Kidney tubule cell (primary cell): ENCODE results near the gene SH2D4B.

Source experiments
- DNase-seq: peaks from one replicate; pipeline ENCODE4 v3.0.0-alpha.2; 2018; ENCODE audit warnings: low spot score

The SH2D4B gene

DNA sequence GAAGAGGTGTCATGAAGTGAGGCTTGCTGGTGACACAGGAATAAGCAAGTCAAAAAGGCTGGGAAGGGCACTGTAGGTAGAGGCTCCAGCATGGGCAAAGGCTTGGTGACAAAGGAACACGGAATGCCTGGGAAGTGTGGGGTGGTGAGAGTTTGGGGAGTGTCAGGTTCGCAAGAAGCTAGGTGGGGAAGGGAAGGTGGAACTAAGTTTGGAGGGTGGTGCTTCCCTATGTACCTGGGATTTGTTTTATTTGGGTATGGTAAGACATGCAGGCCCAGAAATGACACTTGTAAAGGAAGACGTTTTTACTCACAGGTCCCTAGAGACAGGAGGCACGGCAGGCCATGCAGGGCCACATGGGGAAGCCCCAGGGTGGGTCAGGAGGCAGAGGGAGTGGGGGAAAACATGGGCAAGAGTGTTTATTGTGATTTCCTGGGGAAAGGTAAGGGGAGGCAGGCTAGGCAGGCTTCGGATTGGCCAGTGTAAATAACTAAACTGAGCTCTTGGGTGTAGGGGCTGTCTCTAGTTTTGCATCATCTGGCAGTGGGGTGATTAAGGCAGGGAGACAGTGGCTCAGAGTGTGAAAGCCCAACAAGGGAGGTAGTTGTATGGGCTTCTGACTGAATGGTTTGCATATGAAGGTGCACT is 52.1 kb downstream of the SH2D4B start:
- DNase-seq: no peak

DNA sequence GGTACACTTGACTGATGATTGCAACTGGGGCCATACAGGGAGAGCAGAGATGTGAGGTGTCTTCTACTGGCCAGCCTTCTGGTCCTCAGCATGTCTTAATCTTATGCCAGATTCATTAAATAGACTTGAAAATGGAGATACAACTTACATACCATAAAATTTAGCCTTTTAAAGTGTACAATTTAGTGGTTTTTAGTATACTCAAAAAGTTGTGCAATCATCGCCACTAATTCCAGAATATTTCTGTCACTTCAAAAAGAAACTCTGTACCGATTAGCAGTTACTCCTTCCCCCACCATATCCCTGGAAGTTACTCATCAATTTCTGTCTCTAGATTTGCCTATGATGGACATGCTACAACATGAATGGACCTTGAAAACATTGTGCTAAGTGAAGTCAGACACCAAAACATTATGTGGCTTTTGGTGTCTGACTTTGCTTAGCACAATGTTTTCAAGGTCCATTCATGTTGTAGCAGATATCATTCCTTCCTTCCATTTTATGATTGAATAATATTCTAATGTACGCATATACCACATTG is 53.0 kb downstream of the SH2D4B start:
- DNase-seq: no peak

DNA sequence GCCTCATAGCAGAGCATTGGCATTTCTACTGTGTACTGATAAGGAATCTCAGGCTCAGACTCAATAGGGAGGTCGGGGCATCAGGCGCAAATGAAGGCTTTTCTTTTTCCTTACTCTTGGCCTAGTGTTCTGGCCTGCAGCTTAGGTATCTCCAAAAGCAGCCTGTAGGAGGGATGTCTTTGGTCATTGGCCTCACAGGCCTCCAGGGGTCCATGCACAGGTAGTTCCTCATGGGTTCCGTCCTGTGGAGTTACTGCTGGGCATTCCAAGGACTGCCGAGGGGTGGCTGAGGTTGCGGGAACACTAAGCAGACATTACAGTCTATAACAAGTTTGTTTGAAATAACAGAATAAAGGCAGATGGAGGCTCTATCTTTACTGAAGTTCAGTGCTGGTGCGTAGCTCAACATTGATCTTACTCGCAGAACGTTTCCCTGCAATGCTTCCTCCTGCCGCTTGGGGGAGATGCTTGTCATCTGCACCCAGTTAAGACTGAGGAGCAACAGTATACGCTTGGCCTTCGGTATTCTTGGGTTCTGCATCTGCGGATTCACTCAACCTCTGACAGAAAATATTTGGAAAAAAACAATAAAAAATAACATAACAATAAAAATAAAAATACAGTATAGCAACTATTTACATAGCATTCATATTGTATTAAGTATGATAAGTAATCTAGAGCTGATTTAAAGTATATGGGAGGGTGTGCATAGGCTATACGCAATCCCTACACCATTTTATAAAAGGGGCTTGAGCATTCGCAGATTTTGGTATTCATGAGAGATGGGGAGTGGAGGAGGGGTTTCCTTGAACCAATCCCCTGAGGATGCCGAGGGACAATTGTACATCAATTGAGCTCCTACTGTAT is 58.9 kb downstream of the SH2D4B start:
- peak; percentile 47 for DNase-seq

DNA sequence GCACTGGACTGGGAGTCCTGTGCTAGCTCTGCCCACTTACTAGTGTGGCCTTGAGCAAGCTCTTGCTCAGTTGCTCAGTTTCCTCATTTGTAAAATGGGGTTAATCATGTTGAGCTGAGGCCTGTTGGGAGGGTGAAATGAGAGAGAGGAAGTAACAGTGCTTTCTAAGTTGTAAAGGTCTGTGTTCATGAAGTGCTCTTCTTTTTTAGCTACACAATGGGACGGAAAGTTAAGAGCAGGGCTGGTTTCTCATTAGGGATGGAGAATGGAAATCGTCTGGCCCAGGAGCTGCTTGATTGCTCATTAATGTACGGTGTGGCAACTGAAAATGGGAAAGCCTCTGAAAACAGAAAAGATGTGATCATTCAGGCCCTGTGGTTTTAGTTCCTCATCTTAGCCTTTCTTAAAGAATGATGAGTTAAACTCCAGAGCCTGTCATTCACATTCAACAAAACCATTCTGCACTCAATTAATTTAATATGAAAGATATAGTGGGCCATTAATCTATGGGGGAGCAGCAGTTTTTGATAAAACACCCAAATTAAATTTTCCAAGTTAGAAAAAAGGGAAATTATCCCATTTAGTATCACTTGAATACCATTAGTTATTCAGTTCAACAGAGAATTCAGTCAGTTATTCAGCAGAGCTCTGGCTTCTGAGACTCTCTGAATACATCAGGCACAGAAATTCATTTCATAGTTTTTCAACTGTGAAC is 60.5 kb downstream of the SH2D4B start:
- no peak for DNase-seq

DNA sequence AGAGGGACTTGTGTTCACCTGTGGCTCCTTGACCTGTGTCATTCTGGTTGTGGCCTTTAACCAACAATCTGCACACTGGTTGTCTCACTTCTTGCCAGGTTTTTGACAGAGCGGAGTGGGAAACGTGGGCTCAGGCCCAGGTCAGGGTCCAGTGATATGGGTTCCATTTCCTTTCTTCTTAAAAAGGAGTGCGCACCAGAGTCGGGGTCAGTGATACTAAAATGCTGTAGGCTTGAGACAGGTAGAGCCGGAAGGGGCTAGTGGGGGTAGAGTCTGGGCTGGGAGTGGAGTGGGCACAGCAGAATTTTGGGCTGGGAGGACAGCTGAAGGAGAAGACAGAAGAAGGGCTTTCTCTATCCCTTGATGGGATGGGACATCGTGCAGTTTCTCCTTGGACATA is 61.2 kb downstream of the SH2D4B start:
- no peak for DNase-seq

DNA sequence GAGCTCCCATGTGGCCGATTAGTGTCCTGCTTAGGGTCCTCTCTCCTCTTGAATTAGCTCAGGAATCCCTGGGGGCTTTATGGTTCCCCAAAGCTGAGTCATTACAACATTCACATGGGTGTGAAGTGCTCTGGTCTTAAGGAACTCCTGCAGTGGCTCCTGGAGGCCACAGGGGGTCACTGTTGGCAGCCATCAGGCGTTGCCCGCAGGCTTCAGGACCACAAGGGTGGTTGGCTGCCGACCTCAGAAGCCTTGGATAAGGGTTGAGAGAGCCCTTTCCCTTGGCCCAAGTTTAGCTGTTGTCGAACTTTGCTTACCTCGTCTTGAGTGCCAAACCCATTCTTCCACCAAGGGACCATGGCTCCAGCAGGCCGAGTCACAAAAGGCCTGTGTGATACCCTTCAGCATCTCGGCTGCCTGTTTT is 61.7 kb downstream of the SH2D4B start:
- peak; percentile 50 for DNase-seq

DNA sequence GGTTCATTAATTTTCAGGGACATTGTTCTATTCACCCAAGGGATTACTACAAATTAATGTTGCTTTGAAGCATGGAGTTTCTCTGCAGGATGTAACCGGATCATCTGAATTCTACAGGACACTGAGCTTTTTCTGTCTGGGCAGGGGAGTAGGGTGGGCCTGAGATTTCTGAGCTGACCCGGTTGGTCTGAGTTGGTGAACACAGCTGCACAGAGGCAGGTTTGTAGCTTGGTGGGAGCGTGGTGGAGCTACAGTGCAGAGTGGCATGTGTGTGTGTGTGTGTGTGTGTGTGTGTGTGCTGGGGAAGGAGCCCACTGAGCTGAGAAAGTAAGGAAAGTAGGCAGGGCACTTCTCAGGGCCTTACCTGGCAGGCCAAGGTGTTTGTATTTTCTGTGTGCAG is 62.6 kb downstream of the SH2D4B start:
- DNase-seq: no peak

DNA sequence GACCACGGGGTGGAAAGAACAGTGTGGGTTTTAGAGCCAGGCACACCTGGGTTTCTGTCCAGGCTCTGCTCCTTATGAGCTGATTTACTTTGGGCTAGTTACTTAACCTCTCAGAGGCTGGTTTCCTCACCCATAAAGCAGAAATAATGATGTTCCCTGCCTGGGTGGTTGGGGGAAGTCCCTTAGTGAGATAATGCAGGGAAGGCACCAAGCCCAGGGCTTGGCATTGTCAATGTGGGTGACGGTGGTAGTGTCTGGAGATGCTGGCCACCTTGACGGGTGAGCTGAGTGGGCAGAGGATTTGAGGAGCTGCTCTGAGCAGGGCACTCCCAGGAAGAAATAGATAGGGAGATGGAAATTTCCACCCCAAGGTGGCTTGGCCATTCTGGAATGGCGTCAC is 65.2 kb downstream of the SH2D4B start:
- DNase-seq: no peak

DNA sequence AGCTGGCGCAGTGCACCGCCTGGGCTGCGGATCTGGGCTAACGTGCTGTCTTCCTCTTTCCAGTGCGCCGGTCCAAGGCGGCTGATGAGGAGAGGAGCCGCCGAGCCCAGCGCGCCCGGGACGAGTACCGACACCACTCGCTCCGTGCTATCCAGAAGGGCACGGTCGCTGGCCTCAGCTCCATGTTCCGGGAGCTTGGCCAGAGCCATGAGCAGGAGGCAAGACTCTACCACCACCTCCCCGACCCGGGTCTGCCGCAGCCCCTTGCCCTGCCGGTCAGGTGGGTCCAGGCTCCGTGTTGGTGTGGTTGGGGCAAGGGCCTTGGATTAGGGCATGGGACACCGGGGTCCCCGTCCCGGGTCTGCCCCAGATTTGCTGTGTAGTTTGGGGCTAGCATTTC is 65.8 kb downstream of the SH2D4B start:
- no peak for DNase-seq

DNA sequence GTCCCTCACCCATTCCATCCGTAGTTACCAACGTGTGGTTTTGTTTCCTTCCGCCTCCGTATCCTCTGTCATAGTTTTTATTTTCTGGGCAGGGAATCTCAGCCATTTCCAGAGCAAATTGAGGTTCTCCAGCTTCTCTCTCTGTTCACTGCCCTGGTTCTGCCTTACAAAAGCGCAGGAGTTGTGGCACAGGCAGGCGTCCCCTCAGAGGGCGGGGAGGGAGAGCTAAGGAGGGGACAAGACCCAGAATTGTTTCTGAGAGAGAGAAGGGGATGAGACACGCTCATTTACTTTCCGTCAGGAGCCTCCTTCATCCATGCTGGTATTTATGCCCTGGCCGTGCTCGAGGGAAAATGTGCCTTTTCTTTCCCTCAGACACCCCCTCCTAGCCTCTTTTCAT is 71.0 kb downstream of the SH2D4B start:
- DNase-seq: no peak

DNA sequence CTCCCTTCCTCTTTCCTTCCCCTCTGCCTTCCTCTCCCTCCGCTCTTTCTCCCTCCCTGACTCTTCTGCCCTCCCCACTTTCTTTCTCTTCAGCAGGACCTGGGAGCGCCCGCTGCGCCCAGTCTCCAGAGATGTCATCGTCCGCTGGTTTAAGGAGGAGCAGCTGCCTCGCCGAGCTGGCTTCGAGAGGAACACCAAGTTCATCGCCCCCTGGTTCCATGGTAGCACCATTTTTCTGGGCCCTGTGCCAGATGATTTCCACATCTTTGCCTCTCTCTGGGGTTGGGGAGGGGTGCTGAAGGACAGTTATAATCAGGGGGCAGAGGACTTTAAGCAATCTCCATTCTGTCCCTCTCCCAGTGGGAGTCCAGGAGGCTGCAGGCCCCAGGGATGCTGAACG is 71.6 kb downstream of the SH2D4B start:
- no peak for DNase-seq

DNA sequence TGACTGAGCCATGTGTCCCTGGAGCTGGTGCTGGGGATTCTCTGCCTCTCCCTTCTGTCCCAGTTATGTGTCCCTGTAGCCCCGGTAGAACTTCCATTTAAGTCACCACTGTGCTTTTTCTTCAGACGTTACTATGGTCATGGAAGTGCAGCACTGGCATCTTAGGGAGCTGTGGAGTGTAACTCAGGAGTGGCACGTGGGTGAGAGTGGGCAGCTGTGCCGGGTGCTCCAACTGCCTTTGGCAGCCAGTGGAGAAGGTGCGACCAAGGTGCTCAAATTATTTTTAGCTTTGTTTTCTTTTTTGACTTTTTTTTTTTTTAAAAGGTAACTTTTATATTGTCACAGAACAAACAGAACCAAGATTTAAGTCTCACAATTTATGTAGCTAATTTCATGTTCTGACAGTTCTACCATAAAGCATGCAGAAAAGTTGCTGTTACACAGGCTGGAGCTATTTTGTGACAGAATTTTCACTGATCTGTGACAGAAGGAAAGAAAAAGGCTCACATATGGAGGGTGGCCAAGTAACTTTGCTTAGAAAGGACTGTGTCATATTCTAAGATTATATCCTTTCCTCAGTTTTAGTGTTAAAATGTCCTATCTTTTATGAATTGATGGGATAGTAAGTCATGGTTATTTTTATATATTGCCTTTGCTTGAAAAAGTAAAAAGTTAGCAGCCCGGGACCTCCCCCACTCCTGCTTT is 73.9 kb downstream of the SH2D4B start:
- DNase-seq: no peak

DNA sequence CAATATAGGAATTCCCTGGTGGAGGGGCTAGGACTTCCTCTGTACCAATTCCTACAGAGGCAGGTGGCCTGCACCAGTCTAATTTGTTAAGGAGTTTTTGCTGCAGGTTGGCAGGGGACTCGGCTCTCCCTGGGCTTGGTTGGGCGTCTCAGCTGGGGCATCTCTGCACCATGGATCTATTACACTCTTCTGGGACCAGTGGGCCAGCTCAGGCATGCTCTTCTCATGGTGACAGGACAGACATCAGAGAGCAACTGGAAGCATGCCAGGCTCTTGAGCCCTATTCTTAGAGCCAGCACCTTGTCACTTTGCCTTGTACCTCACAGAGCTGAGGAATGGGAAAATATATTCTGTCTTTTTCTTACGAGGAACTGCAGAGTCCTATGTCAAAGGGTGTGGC is 74.6 kb downstream of the SH2D4B start:
- no peak for DNase-seq

DNA sequence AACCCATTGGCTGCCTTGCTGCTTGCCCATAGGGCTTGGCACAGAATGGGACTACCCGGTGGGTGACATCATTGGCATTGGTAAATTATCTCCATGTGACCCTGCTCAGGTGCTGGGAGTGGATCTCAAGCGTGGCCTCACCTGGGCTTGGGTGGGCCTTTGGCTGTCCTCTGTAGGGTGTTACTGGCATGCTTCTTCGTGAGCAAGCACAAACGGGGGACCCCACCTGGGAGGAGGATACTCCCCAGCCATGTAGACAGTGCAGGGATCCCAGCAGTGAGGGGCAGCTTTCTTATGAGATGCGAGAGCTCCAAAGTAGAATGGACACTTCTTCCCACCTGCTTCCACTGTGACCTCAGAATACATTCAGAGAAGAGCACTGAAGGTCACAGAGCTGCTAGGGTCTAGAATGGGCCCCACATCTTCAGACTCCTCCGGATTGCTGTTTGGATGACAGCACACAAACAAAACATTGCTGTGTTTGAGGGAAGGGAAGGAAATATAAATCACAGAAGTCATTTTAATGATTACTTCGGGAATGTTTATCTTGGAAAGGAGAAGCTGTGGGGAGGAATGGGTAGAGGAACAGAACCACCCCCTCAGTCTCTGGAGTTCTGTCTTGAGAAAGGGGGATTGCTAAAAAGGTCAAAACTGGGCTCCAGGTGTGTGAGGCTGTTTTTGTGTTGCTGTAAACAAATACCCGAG is 75.9 kb downstream of the SH2D4B start:
- DNase-seq: peak; percentile 4

DNA sequence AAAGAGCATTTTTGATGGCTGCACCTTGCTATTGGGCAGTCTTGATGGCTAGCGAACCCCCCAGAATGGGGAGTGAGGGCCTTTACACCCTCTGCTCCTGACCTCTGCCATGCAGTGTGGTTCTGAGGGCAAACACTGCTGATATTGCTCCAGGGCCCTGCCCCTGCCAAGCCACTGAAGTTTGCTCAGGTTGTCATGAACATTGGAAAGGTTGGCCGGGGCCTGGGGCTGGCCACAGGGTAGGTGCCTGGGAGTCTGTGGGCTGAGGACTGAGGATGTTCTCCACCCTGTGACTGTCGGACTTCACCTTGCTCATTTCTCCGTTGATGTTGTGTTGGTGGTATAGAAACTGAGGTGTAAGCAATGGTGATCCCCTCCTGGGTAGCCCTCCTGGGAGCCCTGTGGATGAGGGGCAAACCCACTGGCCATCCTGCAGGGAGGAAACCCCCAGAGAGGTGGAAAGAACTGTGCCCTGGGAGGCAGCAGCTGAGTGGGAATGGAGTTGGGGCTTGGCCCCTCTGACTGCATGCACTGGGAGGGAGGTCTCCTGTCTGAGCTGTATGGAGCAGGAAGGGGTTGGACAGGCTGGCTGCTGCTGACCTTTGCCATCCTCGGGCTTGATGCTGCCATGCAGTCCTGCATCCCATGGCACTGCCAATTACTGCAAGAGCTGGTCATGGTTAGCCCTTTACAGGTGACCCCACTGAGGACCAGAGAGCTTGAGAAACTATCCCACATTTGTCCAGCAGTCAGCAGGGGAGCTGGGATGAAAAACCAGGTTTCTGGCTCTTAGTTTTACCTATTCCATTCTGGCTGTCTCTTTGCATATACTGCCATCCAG is 77.1 kb downstream of the SH2D4B start:
- no peak for DNase-seq

DNA sequence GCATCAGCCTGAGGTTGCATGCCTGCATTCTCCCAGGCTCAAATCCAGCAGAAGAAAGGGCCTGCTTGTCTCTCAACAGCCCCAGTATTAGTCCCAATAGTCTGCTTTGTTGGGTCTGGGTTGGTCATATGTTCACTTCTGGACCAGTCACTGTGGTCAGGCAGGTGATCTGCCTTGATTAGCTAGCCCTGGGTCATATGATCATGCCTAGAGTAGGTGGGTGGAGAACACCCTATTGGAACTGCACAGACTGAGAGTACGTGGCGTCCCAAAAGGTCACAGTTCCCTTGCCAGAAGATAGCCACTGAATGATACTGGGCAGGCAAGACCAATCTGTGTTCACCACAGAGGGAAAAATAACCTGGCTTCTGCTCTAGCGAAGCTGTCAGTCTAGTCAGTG is 80.1 kb downstream of the SH2D4B start:
- DNase-seq: no peak

DNA sequence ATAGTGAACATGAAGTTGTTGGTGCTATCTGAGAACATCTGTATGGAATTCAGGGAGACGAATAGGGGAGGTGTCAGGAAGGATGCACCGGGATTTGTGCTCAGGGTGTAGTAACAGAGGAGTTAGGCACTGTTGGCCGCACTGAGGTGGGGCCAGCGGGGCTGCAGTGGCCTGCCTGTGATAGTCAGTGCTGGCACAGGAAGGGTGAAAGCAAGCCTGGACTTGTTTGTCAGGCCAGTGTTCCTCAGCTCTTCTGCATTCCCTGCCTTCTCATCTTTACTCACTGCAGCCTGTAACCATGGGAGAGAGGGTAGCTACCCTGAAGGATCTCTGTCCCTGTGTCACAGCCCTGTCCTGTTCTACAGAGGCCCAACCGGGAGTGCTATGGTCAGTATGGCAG is 81.3 kb downstream of the SH2D4B start:
- DNase-seq: no peak

DNA sequence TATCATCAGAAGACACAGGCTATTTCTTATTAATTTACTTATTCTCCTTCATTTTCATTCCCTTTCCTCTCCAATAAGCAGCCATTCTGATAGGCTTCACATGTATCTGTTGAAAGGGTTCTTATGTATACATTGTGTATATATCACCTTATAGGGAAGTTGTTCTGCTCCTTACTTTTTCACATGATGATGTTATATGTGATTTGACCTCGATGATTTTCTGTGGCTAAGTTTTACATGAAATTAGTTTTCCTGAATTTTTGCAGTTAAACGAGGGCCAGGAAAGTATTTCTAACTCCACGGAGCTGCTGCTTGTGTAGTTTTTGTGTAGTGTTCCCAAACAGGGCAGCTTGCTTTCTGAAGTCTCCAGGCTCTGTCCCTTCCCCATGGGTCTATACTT is 84.5 kb downstream of the SH2D4B start:
- no peak for DNase-seq

DNA sequence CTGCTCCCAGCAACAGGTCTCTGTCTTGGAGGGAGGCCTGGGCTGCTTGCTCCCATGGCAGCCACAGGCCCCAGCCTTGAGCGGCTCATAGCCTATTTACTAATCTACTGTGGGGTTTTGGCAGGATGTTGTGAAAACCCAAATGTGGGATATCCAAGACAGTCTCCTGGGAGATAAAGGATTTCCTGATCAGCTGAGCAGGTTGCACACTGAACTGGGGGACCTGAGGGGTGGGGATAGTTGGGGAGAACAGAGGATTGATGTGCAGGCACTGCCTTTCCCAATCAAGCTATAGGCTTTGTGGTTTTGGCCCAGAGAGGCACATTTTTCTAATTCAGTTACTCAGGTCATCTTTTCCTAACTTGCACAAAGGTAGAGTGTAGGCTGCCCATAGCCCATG is 92.6 kb downstream of the SH2D4B start:
- DNase-seq: no peak

DNA sequence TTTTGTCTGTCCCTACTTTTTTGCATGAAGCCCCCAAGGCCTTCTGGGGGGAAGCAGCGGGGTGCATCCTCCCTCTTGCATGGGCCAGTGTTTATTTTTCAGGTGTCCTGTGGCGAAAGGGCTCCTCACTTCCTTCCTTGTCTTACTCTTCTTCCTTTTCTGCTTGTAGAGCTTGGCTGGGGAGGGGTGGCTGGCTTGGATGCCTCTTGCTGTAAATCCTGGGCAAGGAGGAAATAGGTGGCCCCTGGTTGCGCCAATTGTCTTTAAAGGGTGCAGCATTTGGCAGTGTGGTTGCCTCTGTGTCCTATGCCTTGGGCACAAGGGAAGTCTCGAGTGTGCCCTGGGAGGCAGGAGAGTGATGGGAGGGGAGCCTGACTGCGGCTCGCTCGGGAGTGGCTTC is 95.0 kb downstream of the SH2D4B start:
- DNase-seq: no peak
